Activated naive CD8-positive, alpha-beta T cell treated with anti-CD3 and anti-CD28 coated beads for 36 hours (primary cell): ENCODE results near the gene PPP1R26. TPM values are rescaled to one million over a fixed set of nuclear protein-coding genes. Genes with fewer than 3 reads are reported as not detected.

ENCODE experiments used
- DNase-seq: peaks from one replicate; pipeline ENCODE4 v3.0.0; 2021
- H3K27ac Mint-ChIP-seq: one replicate; pipeline ENCODE4 v1.8.0; 2022; ENCODE audit warnings: mild to moderate bottlenecking, moderate library complexity, mixed read lengths
- H3K27me3 Mint-ChIP-seq: one replicate; pipeline ENCODE4 v1.8.0; 2022; ENCODE audit warnings: mild to moderate bottlenecking, mixed read lengths
- H3K36me3 Mint-ChIP-seq: one replicate; pipeline ENCODE4 v1.8.0; 2021; ENCODE audit warnings: mild to moderate bottlenecking, mixed read lengths
- H3K4me1 Mint-ChIP-seq: one replicate; pipeline ENCODE4 v1.8.0; 2021; ENCODE audit warnings: mixed read lengths
- H3K4me3 Mint-ChIP-seq: one replicate; pipeline ENCODE4 v1.8.0; 2022; ENCODE audit warnings: mild to moderate bottlenecking, moderate library complexity, mixed read lengths
- H3K9me3 Mint-ChIP-seq: one replicate; pipeline ENCODE4 v1.8.0; 2022; ENCODE audit warnings: mixed read lengths
- total RNA-seq, 2 experiments: library from RNA; stranded (reverse); gene quantifications; one replicate each; pipeline ENCODE4 v1.2.3, GENCODE V29; 2021

The PPP1R26 gene
- total RNA-seq, 2 experiments from 2014 or later = 0.20 to 0.27 TPM

- Mint-ChIP-seq H3K36me3 (no peaks in the 10 kb centered on the region), H3K27ac (no peak overlapping the region), H3K4me3 (no peak overlapping the region), H3K9me3 (no peaks in the 10 kb centered on the region), H3K4me1 (peaks cover 7% of the 10 kb centered on the region), H3K27me3 (peaks cover 23% of the 10 kb centered on the region)
- no peak for DNase-seq
These were observed 36.7 kb downstream of the PPP1R26 start for GRCh38 chr9:135516132-135516860.

DNA sequence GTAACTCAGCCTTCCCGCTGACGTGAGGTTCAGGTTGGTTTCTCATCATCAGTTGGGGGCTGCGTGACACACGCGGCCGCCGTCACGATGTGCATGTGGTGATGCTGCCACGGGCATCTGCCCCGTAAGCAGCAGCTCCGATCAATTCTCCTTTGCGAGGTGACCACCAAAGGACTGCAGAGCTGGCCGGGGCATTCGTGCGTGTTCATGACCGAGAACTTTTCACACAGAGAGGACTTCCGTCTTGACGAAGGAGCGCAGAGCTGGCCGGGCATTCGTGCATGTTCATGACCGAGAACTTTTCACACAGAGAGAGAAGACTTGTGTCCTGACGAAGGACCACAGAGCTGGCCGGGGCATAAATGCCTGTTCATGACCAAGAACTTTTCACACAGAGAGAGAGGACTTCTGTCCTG lies 37.8 kb downstream of the PPP1R26 start:
- Mint-ChIP-seq H3K4me3 (no peak overlapping the region), H3K4me1 (peaks cover 3% of the 10 kb centered on the region), H3K36me3 (no peaks in the 10 kb centered on the region), H3K27me3 (peaks cover 19% of the 10 kb centered on the region), H3K9me3 (no peaks in the 10 kb centered on the region), H3K27ac (no peak overlapping the region)
- DNase-seq = no peak

GRCh38 chr9:135519179-135519971 lies 39.8 kb downstream of the PPP1R26 start:
- Mint-ChIP-seq H3K9me3 (no peaks in the 10 kb centered on the region), H3K4me1 (peaks cover 3% of the 10 kb centered on the region), H3K27me3 (peaks cover 14% of the 10 kb centered on the region), H3K4me3 (no peak overlapping the region), H3K27ac (no peak overlapping the region), H3K36me3 (no peaks in the 10 kb centered on the region)
- DNase-seq = no peak

DNA sequence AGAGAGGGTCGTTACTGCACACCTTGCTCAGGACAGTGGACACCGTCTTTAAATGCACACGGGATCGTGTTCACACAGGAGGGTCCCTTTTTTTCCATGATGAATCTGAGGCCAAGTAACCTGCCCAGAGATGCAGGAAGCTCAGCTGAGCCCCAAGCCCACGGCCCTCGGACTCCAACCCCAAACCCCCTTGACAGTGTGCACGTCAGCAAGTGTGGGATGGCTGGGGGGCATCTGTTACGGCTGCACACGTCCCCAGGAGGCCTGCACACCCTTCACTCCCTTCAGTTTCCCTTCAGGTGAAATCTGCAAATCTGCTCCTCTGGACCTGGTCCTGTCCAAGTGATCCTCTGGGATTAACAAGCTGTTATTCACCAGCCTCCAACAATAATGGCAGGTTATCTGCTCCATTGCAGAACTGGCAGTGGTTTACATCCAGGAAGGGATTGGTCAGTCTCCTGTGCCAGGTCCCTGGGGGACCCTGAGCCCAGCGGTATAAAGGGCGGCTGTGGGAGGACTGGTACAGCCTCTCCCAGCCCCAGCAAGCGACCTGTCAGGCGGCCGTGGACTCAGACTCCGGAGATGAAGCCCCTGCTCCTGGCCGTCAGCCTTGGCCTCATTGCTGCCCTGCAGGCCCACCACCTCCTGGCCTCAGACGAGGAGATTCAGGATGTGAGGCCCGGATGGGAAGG lies 41.5 kb downstream of the PPP1R26 start, which contains the start of gene LCN1:
LCN1 (plus strand) TSS at position 525 of the 692 bp plus-strand sequence; CDS start at position 583, 58 bp downstream.
- Mint-ChIP-seq H3K4me1 (peaks cover 2% of the 10 kb centered on the region), H3K27ac (no peak within 1 kb of the TSS), H3K4me3 (no peak within 1 kb of the TSS), H3K36me3 (no peaks in the 10 kb centered on the region), H3K27me3 (peaks cover 14% of the 10 kb centered on the region), H3K9me3 (no peaks in the 10 kb centered on the region)
- DNase-seq = no peak

DNA sequence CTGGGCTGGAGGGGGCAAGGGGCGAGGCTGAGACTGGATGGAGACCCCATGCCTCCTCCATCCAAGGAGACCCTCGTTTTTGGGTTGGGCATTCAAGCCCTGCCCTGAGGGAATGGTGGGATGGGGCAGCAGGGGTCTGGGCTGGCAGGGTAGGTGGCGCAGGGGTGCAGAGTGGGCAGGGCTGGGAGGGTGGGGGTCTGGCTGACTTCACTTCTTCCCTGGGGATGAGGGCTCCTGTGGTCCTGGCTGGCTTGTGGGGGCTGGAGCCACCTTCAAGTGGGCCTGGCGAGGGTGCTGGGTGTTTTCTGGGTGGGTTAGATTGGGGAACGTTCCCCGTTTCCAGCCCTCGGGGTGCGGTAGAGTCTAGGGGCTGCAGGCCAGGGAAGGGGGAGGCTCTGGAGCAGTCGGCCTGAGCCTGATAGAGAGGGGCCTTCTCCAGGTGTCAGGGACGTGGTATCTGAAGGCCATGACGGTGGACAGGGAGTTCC lies 42.1 kb downstream of the PPP1R26 start:
- no peaks in the 10 kb centered on the region for H3K9me3 Mint-ChIP-seq

GRCh38 chr9:135522137-135522877 lies 42.7 kb downstream of the PPP1R26 start:
- Mint-ChIP-seq H3K9me3 (no peaks in the 10 kb centered on the region), H3K27me3 (peaks cover 13% of the 10 kb centered on the region), H3K4me3 (no peak overlapping the region), H3K27ac (no peak overlapping the region), H3K4me1 (no peaks in the 10 kb centered on the region), H3K36me3 (no peaks in the 10 kb centered on the region)
- no peak for DNase-seq

More for the DNA sequence above, 42.1 kb downstream of the PPP1R26 start:
- Mint-ChIP-seq H3K36me3 (no peaks in the 10 kb centered on the region), H3K4me3 (no peak overlapping the region), H3K27me3 (peaks cover 14% of the 10 kb centered on the region), H3K27ac (no peak overlapping the region), H3K4me1 (no peaks in the 10 kb centered on the region)
- no peak for DNase-seq

DNA sequence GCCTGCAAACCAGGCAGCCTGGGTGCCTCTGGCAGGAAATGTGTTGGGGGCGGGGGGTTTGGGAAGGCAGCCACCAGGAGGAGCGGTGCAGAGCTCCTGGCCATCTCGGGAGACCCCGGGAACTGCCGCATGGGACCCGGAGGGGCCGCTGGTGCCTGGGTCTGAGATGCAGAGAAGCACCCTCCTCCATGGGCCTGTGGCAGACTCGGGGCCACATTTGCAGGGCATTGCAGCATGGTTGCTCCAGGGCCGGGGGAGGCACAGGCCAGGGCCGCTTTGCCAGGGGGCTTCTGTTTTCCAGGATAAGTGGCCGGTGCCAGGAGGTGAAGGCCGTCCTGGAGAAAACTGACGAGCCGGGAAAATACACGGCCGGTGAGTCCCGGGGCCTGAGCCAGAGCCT lies 43.3 kb downstream of the PPP1R26 start:
- H3K4me3 Mint-ChIP-seq = no peak overlapping the region
- DNase-seq = no peak
- H3K27ac Mint-ChIP-seq = no peak overlapping the region
- H3K4me1 Mint-ChIP-seq = no peaks in the 10 kb centered on the region
- H3K27me3 Mint-ChIP-seq = peaks cover 9% of the 10 kb centered on the region
- H3K36me3 Mint-ChIP-seq = no peaks in the 10 kb centered on the region
- no peaks in the 10 kb centered on the region for H3K9me3 Mint-ChIP-seq

DNA sequence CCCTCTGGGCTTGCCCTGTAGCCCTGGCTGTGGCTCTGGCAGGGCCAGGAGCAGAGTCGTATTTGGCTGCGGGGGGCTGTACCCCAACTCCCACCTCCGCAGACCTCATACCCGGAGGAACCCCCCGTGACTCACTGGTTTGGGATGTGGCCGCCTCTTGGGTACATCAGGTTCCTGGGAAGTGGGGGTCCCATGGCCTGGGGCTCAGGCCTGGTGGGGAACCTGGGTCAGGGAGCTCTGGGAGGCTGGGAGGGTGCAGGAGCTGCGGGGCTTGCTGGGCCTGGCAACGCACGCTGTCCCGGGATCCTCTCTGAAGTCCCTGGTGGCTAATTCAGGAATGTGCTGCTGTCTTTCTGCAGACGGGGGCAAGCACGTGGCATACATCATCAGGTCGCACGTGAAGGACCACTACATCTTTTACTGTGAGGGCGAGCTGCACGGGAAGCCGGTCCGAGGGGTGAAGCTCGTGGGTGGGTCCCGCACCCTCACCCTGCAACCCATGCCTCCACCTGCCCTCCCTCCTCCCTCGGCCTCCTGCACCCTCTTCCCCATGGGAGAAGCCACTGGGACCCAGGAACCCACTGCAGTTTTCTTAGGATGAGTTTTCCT lies 44.0 kb downstream of the PPP1R26 start:
- DNase-seq = no peak
- Mint-ChIP-seq H3K4me3 (no peak overlapping the region), H3K27me3 (peaks cover 4% of the 10 kb centered on the region), H3K4me1 (no peaks in the 10 kb centered on the region), H3K27ac (no peak overlapping the region), H3K9me3 (no peaks in the 10 kb centered on the region), H3K36me3 (no peaks in the 10 kb centered on the region)

DNA sequence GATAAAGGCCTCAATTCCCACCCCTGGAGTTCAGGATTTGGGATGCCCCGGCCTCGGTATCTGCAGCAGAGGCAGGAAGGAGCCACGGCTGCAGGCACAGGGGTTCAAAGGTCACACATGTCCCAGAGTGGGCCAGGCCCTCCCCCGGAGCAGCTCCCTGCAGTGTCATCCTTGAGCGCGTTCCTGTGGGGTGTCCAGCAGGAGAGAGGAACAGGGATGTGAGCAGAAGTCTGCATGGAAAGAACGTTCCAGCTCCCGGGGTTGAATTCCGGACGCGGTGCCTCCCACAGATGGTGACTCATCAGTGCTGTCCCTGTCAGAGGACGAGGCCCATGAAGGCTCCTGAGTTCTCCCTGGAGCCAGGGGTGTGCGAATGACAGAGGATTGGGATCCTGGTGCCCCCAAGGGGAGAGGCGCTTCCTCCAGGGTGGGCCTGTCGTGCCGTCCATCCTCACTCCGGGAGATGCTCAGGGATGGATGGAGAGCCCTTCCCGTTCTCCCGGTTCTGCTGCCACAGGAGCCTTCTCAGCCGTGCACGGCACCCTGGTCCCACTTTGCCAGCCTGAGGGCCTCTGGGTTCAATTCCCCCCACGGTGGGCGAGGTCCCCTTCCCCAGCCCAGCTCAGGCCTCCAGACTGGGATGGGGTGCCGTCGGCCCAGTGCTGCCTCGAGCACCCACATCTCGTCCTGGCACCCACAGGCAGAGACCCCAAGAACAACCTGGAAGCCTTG lies 44.7 kb downstream of the PPP1R26 start:
- Mint-ChIP-seq H3K27me3 (peaks cover 4% of the 10 kb centered on the region), H3K36me3 (no peaks in the 10 kb centered on the region), H3K27ac (no peak overlapping the region), H3K4me3 (no peak overlapping the region), H3K4me1 (no peaks in the 10 kb centered on the region), H3K9me3 (no peaks in the 10 kb centered on the region)
- no peak for DNase-seq

DNA sequence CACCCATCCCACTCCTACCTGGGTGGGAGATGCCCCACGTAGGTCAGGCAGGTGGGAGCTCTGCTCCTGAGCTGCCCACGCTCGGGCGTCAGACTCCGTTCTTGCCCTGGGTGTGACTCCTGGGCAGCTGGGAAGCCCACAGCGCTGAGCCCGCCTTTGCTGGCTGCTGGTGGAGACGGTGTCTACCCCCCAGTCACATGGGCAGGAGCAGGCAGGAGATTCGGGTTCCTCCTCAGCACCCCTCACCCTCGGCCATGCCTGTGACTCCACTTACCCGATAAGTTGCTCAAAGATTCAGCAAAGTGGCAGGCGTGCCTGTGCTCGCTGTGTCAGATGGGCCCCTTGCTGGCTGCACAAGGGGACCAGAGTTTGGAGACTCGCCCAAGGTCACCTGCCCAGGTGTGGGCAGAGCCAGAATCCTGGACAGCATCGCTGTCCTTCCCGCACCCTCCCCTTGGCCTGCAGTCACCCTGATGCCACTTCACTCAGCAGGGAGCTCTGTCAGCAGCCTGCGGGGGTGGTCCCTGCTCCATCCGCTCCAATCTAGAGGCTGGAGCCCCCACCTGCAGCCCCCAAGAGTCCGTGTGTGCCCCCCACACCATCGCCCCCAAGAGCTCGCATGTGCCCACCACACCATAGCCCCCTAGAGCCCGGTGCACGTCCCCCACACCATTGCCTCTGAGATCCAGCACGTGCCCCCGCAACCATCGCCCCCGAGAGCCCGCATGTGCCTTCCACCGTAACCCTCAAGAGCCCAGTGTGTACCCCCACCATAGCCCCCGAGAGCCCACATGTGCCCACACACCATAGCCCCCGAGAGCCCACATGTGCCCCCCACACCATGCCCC lies 45.9 kb downstream of the PPP1R26 start:
- Mint-ChIP-seq H3K27ac (no peak overlapping the region), H3K9me3 (no peaks in the 10 kb centered on the region), H3K36me3 (no peaks in the 10 kb centered on the region), H3K4me3 (no peak overlapping the region), H3K27me3 (no peaks in the 10 kb centered on the region), H3K4me1 (no peaks in the 10 kb centered on the region)
- DNase-seq = no peak

- Mint-ChIP-seq H3K36me3 (no peaks in the 10 kb centered on the region), H3K4me1 (no peaks in the 10 kb centered on the region), H3K9me3 (no peaks in the 10 kb centered on the region), H3K4me3 (no peak overlapping the region), H3K27me3 (no peaks in the 10 kb centered on the region), H3K27ac (no peak overlapping the region)
- no peak for DNase-seq
These were observed 46.6 kb downstream of the PPP1R26 start for GRCh38 chr9:135526089-135526729.

- Mint-ChIP-seq H3K27ac (no peak overlapping the region), H3K27me3 (no peaks in the 10 kb centered on the region), H3K4me1 (no peaks in the 10 kb centered on the region), H3K9me3 (no peaks in the 10 kb centered on the region), H3K36me3 (no peaks in the 10 kb centered on the region), H3K4me3 (no peak overlapping the region)
- DNase-seq = no peak
These were observed 47.4 kb downstream of the PPP1R26 start for GRCh38 chr9:135526730-135527571.
